ENCODE data around the gene MORN1.

Gene MORN1

GRCh38 chr1:2274231-2274928 is 117.0 kb downstream of the MORN1 start:
- peaks cover 12% of the 10 kb centered on the region for H3K36me3 Mint-ChIP-seq (ENCODE audit: low read depth)
- H3K4me3 Mint-ChIP-seq = no peak overlapping the region
- H3K4me1 Mint-ChIP-seq (ENCODE audit: low read depth) = peaks cover 22% of the 10 kb centered on the region
- H3K27ac Mint-ChIP-seq = no peak overlapping the region
- DNase-seq (ENCODE audit: low spot score) = no peak
- H3K9me3 Mint-ChIP-seq = no peaks in the 10 kb centered on the region
- H3K27me3 Mint-ChIP-seq (ENCODE audit: low read depth) = no peaks in the 10 kb centered on the region

DNA sequence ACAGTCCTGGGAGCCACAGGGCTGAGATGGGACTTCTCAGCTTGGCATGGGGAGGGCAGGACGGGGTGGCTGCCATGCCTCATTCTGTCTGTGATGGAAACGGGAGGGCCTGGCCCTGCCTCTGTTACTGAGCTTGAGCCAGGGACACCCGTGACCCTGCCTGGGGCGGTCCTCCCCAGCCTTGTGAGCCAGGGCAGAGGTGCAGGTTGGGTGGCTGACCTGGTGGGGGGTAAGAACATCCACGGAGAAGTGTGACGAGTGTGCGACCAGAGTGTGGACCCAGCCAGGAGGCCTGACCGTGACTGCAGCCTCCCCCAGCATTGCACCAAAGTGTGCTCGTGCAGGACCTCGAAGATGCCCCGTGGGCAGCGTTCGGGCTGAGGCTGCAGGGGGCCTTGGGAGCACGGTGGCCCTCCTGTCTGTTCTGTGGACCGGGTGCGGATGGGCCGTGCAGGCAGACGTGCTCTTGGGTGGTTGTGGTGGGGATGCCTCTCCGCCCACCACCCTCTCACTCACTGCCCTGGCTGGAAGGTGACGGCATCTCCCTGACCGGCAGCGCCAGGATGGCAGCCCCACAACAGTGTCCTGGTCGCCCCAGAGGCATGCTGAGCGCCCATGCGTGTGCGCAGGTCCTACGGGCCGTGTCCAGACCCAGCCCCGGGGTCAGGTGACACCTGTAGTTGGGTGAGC is 117.8 kb downstream of the MORN1 start:
- Mint-ChIP-seq H3K4me3 (no peak overlapping the region), H3K9me3 (no peaks in the 10 kb centered on the region), H3K27ac (no peak overlapping the region), H3K4me1 (ENCODE audit: low read depth) (peaks cover 19% of the 10 kb centered on the region), H3K27me3 (ENCODE audit: low read depth) (no peaks in the 10 kb centered on the region), H3K36me3 (ENCODE audit: low read depth) (peaks cover 13% of the 10 kb centered on the region)
- no peak for DNase-seq (ENCODE audit: low spot score)

GRCh38 chr1:2272686-2273400 is 118.5 kb downstream of the MORN1 start:
- peaks cover 19% of the 10 kb centered on the region for H3K4me1 Mint-ChIP-seq (ENCODE audit: low read depth)
- H3K4me3 Mint-ChIP-seq = no peak overlapping the region
- H3K36me3 Mint-ChIP-seq (ENCODE audit: low read depth) = peaks cover 13% of the 10 kb centered on the region
- no peaks in the 10 kb centered on the region for H3K9me3 Mint-ChIP-seq
- DNase-seq (ENCODE audit: low spot score) = no peak
- no peaks in the 10 kb centered on the region for H3K27me3 Mint-ChIP-seq (ENCODE audit: low read depth)
- H3K27ac Mint-ChIP-seq = no peak overlapping the region

DNA sequence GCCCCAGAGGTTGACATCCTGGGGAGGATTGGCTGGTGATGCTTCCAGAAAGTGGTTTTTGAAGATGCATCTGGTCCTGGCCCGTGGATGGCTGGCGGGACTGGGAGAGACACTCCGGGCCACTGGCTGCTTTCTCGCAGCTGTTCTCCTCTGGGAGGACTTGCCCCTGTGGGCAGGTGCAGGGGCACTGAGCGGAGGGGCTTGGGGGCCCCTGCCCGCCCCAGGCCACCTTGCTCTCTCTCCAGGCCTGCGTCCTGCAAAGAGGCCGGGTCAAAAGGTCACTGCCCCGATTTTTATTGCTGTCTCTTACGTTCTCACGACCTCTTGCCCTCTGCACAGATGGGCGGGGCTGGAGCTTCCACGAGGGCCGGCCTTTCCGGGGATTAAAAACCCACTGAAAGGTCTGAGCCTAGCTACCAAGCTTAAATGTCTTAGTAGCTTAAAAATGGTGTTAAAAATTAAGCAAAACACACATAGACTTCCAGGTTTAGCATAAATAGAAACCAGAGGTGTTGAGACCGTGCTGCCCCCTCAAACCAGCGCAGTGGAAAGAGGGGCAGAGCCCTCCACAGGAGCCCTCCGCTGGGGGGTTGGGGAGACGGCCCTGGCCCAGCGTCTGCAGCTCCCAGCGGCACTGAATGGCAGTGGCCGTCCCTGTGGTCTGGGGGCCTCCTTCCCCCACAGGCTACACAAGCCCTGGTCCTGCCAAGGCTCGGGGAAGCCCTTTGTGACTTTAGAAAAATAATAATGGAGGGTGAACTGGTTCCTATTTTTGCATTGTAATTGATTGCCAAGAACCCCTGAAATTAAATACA is 119.3 kb downstream of the MORN1 start:
- Mint-ChIP-seq H3K27ac (no peak overlapping the region), H3K36me3 (ENCODE audit: low read depth) (peaks cover 7% of the 10 kb centered on the region)

More for the DNA sequence above, 119.3 kb downstream of the MORN1 start:
- H3K27me3 Mint-ChIP-seq (ENCODE audit: low read depth) = no peaks in the 10 kb centered on the region
- no peak for DNase-seq (ENCODE audit: low spot score)
- H3K4me1 Mint-ChIP-seq (ENCODE audit: low read depth) = peaks cover 14% of the 10 kb centered on the region
- H3K4me3 Mint-ChIP-seq = no peak overlapping the region
- no peaks in the 10 kb centered on the region for H3K9me3 Mint-ChIP-seq

All from T-helper 2 cell treated with Interferon-gamma antibody and Interleukin-4, amounts not matched to agents 5 μg/mL and 100 μg/mL, for 36 hours (primary cell).